OCI-LY3 (cell line): ENCODE results near the gene CLEC16A.

Source experiments
- H2AFZ ChIP-seq: fragments of 200-600, 300-600 bp; shearing (Covaris generic); 2 replicates; pipeline ENCODE4 v1.6.0; 2014; ENCODE audit warnings: antibody characterized with exemption, low read depth, low read length
- H3K27ac ChIP-seq: fragments of 200-600, 300-600 bp; sonication (generic); 2 replicates; pipeline ENCODE4 v1.5.1; 2014; ENCODE audit warnings: mild to moderate bottlenecking, low read length, moderate library complexity, mixed read lengths
- H3K27me3 ChIP-seq: fragments of 200-600, 300-600 bp; sonication (generic); 2 replicates; pipeline ENCODE4 v1.6.1; 2014; ENCODE audit warnings: low read depth, low read length, mixed read lengths
- H3K36me3 ChIP-seq: fragments of 200-600, 300-600 bp; sonication (generic); replicated peaks from 2 replicates; pipeline ENCODE3; 2014; ENCODE audit warnings: low read depth, low read length, mixed read lengths
- H3K4me1 ChIP-seq: fragments of 300-600, 200-600 bp; sonication (generic); 2 replicates; pipeline ENCODE4 v1.6.1; 2014; ENCODE audit warnings: low read length, mixed read lengths
- H3K4me2 ChIP-seq: fragments of 200-600, 300-600 bp; sonication (generic); 2 replicates; pipeline ENCODE4 v1.6.1; 2014; ENCODE audit warnings: low read length, mixed read lengths
- H3K4me3 ChIP-seq: fragments of 300-600, 200-600 bp; sonication (generic); 2 replicates; pipeline ENCODE4 v1.5.1; 2014; ENCODE audit warnings: antibody characterized with exemption, mild to moderate bottlenecking, low read length, moderate library complexity
- H3K79me2 ChIP-seq: fragments of 300-600, 200-600 bp; shearing (Covaris generic); 2 replicates; pipeline ENCODE4 v1.6.1; 2014; ENCODE audit warnings: mild to moderate bottlenecking, low read length, mixed read lengths
- H3K9ac ChIP-seq: fragments of 300-600, 200-600 bp; shearing (Covaris generic); 2 replicates; pipeline ENCODE4 v1.6.0; 2014; ENCODE audit warnings: mild to moderate bottlenecking, low read length, moderate library complexity
- H3K9me3 ChIP-seq: fragments of 200-600, 300-600 bp; shearing (Covaris generic); 2 replicates; pipeline ENCODE4 v1.6.1; 2014; ENCODE audit warnings: low read length, mixed read lengths; ENCODE audit not compliant: insufficient read depth
- H4K20me1 ChIP-seq: fragments of 200-600, 300-600 bp; sonication (generic); 2 replicates; pipeline ENCODE4 v1.6.1; 2016; ENCODE audit warnings: low read length, mixed read lengths; ENCODE audit not compliant: insufficient read depth
- CTCF ChIP-seq: fragments of 200-600, 300-600 bp; sonication (generic); IDR thresholded peaks from 2 replicates; pipeline ENCODE4 v1.5.1; 2014; ENCODE audit warnings: antibody characterized with exemption, low read length, low read depth
- EZH2phosphoT487 ChIP-seq: fragments of 200-600 bp; shearing (Covaris generic); IDR thresholded peaks from 2 replicates; pipeline ENCODE4 v1.6.1; 2018; ENCODE audit warnings: antibody characterized with exemption, mixed run types, low read depth

The CLEC16A gene

DNA sequence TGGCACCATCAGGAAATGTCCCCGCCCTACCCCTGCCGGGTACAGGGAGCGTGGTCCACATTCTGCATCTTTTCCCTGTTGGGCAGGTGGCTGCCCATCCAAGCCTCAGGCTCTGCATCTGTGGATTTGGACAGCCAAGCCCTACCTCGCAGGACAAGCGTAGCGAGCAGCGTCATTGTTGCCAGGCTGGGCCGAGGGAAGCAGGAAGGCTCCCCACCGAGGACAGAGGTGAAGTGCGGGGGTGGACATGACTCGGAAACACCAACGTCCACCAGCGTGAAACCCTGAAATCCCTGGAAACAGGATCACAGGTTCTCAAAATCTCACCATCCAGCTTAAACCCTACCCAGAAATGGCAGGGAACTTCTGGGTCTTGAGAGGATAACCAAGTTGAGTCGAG is 238.0 kb downstream of the CLEC16A start:
- no peaks in the 10 kb centered on the region for H3K9me3 ChIP-seq
- H3K4me1 ChIP-seq = peaks cover 69% of the 10 kb centered on the region
- H2AFZ ChIP-seq = no peak overlapping the region
- H3K36me3 ChIP-seq = peaks cover 11% of the 10 kb centered on the region
- TF ChIP-seq EZH2phosphoT487 (no peak), CTCF (no peak)
- H4K20me1 ChIP-seq = no peaks in the 10 kb centered on the region
- H3K79me2 ChIP-seq = no peaks in the 10 kb centered on the region
- peak overlapping the region; percentile 57 for H3K9ac ChIP-seq
- H3K27ac ChIP-seq = peak overlapping the region; percentile 91
- no peaks in the 10 kb centered on the region for H3K27me3 ChIP-seq
- H3K4me3 ChIP-seq = no peak overlapping the region
- H3K4me2 ChIP-seq = peak overlapping the region; percentile 78

GRCh38 chr16:11183035-11183812 is 238.9 kb downstream of the CLEC16A start:
- TF ChIP-seq EZH2phosphoT487 (no peak), CTCF (no peak; the same call in 1 of the 2 replicates)

GRCh38 chr16:11183951-11184350 is 239.6 kb downstream of the CLEC16A start:
- Histone ChIP-seq H3K4me1 (peaks cover 53% of the 10 kb centered on the region), H3K4me3 (no peak overlapping the region), H3K4me2 (no peak overlapping the region), H3K9me3 (no peaks in the 10 kb centered on the region), H3K79me2 (no peaks in the 10 kb centered on the region), H3K27me3 (no peaks in the 10 kb centered on the region), H3K9ac (no peak overlapping the region), H3K36me3 (peaks cover 8% of the 10 kb centered on the region), H4K20me1 (no peaks in the 10 kb centered on the region), H3K27ac (peak overlapping the region; percentile 91), H2AFZ (no peak overlapping the region)
- TF ChIP-seq CTCF (no peak), EZH2phosphoT487 (no peak)

More at GRCh38 chr16:11183035-11183812, 238.9 kb downstream of the CLEC16A start:
- no peaks in the 10 kb centered on the region for H3K27me3 ChIP-seq
- no peaks in the 10 kb centered on the region for H3K79me2 ChIP-seq
- H4K20me1 ChIP-seq = no peaks in the 10 kb centered on the region
- H3K4me2 ChIP-seq = peak overlapping the region; percentile 78
- H3K4me3 ChIP-seq = no peak overlapping the region
- H3K9me3 ChIP-seq = no peaks in the 10 kb centered on the region
- H3K27ac ChIP-seq = peak overlapping the region; percentile 91
- no peak overlapping the region; the same call in 1 of the 2 replicates for H2AFZ ChIP-seq
- peaks cover 61% of the 10 kb centered on the region for H3K4me1 ChIP-seq
- peak overlapping the region; percentile 57 for H3K9ac ChIP-seq
- peaks cover 11% of the 10 kb centered on the region for H3K36me3 ChIP-seq

GRCh38 chr16:11187522-11188023 is 243.2 kb downstream of the CLEC16A start:
- no peaks in the 10 kb centered on the region for H4K20me1 ChIP-seq
- no peak overlapping the region for H3K27ac ChIP-seq
- no peaks in the 10 kb centered on the region for H3K9me3 ChIP-seq
- TF ChIP-seq EZH2phosphoT487 (no peak), CTCF (no peak)
- H3K4me2 ChIP-seq = no peak overlapping the region
- no peaks in the 10 kb centered on the region for H3K79me2 ChIP-seq
- H3K4me3 ChIP-seq = no peak overlapping the region
- no peak overlapping the region for H2AFZ ChIP-seq
- H3K4me1 ChIP-seq = peaks cover 33% of the 10 kb centered on the region
- no peak overlapping the region for H3K9ac ChIP-seq
- H3K27me3 ChIP-seq = no peaks in the 10 kb centered on the region
- no peaks in the 10 kb centered on the region for H3K36me3 ChIP-seq
